LNCaP clone FGC (cell line): Measurements from ENCODE around the gene PNLDC1.
"Not testable (repeated sequence)": the region's sequence is repeated elsewhere in the genome, so short reads cannot be mapped to it uniquely, and the experiment has no call there.

ENCODE experiments used
- DNase-seq: peaks from one replicate; pipeline ENCODE4 v3.0.0-alpha.2; 2011; ENCODE audit warnings: low read depth
- H3K4me3 ChIP-seq: 2 replicates; pipeline ENCODE4 v1.5.1; 2011; ENCODE audit warnings: mild to moderate bottlenecking, low read depth, low read length, control low read depth
- TF ChIP-seq, protein P1 (sequence below): IDR thresholded peaks from 2 replicates; pipeline ENCODE4 v1.5.1; 2012; ENCODE audit warnings: mild to moderate bottlenecking; ENCODE audit not compliant: control insufficient read depth, insufficient read depth; ENCODE audit errors: extremely low read depth

Gene PNLDC1

DNA sequence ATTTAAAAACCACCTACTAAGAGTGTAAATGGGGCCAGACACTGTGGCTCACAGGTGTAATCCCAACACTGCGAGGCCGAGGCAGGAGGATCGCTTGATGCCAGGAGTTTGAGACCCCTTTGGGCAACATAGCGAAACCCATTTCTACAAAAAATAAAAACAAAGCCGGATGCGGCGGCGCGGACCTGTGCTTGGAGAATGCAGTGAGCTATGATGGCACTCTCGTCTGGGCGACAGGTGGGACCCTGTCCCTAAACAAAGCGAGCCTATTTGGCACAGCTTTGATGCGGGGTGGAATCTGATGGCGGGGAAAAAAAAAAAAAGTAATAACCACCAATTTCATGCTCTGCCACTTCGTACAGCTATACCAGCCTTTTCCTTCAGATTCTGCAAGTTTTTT is 11.8 kb upstream of the PNLDC1 start:
- TF ChIP-seq, protein P1, sequence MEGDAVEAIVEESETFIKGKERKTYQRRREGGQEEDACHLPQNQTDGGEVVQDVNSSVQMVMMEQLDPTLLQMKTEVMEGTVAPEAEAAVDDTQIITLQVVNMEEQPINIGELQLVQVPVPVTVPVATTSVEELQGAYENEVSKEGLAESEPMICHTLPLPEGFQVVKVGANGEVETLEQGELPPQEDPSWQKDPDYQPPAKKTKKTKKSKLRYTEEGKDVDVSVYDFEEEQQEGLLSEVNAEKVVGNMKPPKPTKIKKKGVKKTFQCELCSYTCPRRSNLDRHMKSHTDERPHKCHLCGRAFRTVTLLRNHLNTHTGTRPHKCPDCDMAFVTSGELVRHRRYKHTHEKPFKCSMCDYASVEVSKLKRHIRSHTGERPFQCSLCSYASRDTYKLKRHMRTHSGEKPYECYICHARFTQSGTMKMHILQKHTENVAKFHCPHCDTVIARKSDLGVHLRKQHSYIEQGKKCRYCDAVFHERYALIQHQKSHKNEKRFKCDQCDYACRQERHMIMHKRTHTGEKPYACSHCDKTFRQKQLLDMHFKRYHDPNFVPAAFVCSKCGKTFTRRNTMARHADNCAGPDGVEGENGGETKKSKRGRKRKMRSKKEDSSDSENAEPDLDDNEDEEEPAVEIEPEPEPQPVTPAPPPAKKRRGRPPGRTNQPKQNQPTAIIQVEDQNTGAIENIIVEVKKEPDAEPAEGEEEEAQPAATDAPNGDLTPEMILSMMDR, result no peak
- DNase-seq, result no peak

GRCh38 chr6:159788753-159789376 is 11.2 kb upstream of the PNLDC1 start:
- TF ChIP-seq, protein P1, result no peak
- H3K4me3 ChIP-seq, result peak overlapping the region; percentile 98
- no peak for DNase-seq

More for the DNA sequence above, 11.8 kb upstream of the PNLDC1 start:
- H3K4me3 ChIP-seq, result peak overlapping the region; percentile 98

GRCh38 chr6:159789377-159790148 is 10.5 kb upstream of the PNLDC1 start, which contains the start of gene TCP1:
Gene TCP1, minus strand, starts transcription at chr6:159789602. Its CDS starts 134 bp downstream, at chr6:159789468.
- peak within 1 kb of the TSS; percentile 98 for H3K4me3 ChIP-seq
- TF ChIP-seq, protein P1, result no peak
- peak; percentile 99 for DNase-seq

DNA sequence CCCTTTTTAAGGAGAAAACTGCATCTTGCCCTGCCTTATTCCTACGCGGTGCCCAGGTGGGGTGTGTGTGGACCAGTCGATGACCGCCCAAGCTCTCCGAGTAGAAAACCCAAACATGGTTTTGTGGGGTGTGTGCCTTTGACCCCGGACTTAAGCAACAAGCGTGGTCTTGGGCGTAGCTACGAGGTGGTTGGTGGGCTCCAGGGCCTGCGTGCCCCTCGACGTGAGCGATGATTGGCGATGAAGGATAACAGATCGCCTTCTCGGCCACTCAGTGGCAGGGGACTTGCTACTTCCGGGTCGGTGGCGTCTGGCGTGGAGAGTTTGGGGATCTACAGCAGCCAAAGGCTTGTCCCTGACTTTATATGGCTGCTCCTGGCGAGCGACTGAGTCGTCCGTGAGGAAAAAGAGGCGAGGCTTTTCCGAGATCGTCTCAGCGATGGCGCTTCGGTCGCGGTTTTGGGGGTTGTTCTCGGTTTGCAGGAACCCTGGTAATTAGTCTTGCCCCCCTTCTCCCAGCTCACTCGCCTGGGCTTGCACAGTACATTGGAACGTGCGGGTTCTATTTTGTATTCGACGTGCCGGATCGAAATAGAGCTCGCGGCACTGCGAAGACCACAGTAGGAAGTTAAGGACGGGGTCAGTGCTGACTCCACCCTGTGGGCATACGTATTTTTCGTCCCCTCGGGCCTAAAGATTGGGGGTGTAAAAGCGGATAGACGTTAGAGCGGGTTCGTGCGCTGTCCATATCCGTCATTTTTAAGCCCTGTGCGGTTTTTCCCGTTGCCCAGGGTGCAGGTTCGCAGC is 9.7 kb upstream of the PNLDC1 start, which contains the start of gene MRPL18:
Gene MRPL18, plus strand, starts transcription at position 319 of the 807 bp plus-strand sequence. Its CDS starts 121 bp downstream, at position 440.
- TF ChIP-seq, protein P1, result no peak
- peak within 1 kb of the TSS; percentile 98 for H3K4me3 ChIP-seq

GRCh38 chr6:159790956-159791598 is 9.0 kb upstream of the PNLDC1 start:
- TF ChIP-seq, protein P1, result no peak
- no peak for DNase-seq
- H3K4me3 ChIP-seq, result peak overlapping the region; percentile 98

More for the DNA sequence above, 9.7 kb upstream of the PNLDC1 start, which contains the start of gene MRPL18:
- DNase-seq, result peak; percentile 94

DNA sequence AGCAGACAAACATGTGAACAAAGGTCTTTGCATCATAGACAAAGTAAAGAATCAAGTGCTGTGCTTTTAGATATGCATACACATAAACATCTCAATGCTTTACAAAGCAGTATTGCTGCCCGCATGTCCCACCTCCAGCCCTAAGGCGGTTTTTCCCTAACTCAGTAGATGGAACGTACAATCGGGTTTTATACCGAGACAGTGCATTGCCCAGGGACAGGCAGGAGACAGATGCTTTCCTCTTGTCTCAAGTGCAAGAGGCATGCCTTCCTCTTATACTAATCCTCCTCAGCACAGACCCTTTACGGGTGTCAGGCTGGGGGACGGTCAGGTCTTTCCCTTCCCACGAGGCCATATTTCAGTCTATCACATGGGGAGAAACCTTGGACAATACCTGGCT is 5.1 kb upstream of the PNLDC1 start:
- DNase-seq, H3K4me3 ChIP-seq: not testable (repeated sequence)

DNA sequence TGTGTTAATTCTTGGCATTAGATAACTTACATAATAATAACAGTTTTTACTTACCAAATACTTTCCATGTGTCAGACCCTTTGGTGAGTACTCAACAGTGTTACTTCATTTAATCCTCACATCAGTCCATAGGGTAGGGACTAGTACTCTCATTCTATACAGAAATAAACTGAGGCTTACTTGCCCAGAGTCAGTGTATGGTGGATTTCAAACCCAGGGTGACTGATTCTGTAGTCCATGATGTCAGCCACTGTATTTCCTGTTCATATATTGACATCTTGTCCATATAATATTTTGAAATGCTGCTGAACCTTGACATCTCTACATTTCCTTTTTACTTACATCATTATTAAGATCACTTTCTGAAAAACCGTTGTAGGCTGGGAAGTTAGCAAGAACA is 2.5 kb upstream of the PNLDC1 start:
- TF ChIP-seq, protein P1, result no peak

More for the DNA sequence above, 2.5 kb upstream of the PNLDC1 start:
- H3K4me3 ChIP-seq, result no peak overlapping the region
- no peak for DNase-seq
